Peyer's patch (tissue), 4 donors: ENCODE measurements around the gene CD48. TPM values are rescaled to one million over a fixed set of nuclear protein-coding genes. Genes with fewer than 3 reads are reported as not detected.

ENCODE experiments used
- DNase-seq, 3 donors: peaks; one replicate each; pipeline ENCODE4 v3.0.0-alpha.2; 2017 to 2019
- H3K27ac ChIP-seq, 4 donors: fragments of 200-600 bp; sonication (generic); one replicate each; pipeline ENCODE4 v1.5.1; 2016 to 2019
- H3K27me3 ChIP-seq, 2 donors: fragments of 200-600 bp; sonication (generic); one replicate each; pipeline ENCODE4 v1.5.1; 2019
- H3K36me3 ChIP-seq, 3 donors: fragments of 200-600 bp; sonication (generic); one replicate each; pipeline ENCODE4 v1.5.1; 2016 to 2019
- H3K4me1 ChIP-seq, 4 donors: fragments of 200-600 bp; sonication (generic); one replicate each; pipeline ENCODE4 v1.5.1; 2016 to 2019
- H3K4me3 ChIP-seq, 4 donors: fragments of 200-600 bp; sonication (generic); 1 replicate in 3 of 4; 2 replicates in 1 of 4; pipeline ENCODE4 v1.5.1; 2016 to 2019; ENCODE audit warnings: mild to moderate bottlenecking in 1 of 4
- H3K9me3 ChIP-seq, 4 donors: fragments of 200-600 bp; sonication (generic); one replicate each; pipeline ENCODE4 v1.5.1; 2016 to 2019; ENCODE audit warnings: mild to moderate bottlenecking in 1 of 4
- CTCF ChIP-seq, 6 experiments: fragments of 450-650 bp in 4 of 6; fragments of 200-600 bp in 2 of 6; sonication (generic) in 1 of 6; IDR thresholded peaks; one replicate each; pipeline ENCODE4 v1.5.1; 2017 to 2019; ENCODE audit warnings: antibody characterized with exemption in 6 of 6, mild to moderate bottlenecking in 3 of 6, moderate library complexity in 1 of 6
- POLR2A ChIP-seq, 2 donors: fragments of 450-650 bp; IDR thresholded peaks; one replicate each; pipeline ENCODE4 v1.5.1; 2017; ENCODE audit warnings: antibody characterized with exemption in 2 of 2, mild to moderate bottlenecking in 2 of 2, moderate library complexity in 2 of 2
- total RNA-seq, 4 donors: library from RNA; depleted of rRNA; stranded (reverse); fragments of >200 nt; gene quantifications; one replicate each; pipeline ENCODE4 v1.1.0, GENCODE V29; 2016

CD48 gene
- total RNA-seq, 4 donors from 2014 or later = 1.4 to 84.2 (median 9.9) TPM

- H3K4me1 ChIP-seq = peaks cover 0 to 14% (median 0%) of the 10 kb centered on the region in 4 donors
- H3K4me3 ChIP-seq = no peak overlapping the region
- no peak for DNase-seq
- H3K27me3 ChIP-seq = no peaks in the 10 kb centered on the region
- no peak overlapping the region for H3K27ac ChIP-seq
- no peaks in the 10 kb centered on the region for H3K9me3 ChIP-seq
- no peak for TF ChIP-seq POLR2A (IDR thresholded peaks at IDR 0.05)
- no peak for TF ChIP-seq CTCF (IDR thresholded peaks at IDR 0.05)
- no peaks in the 10 kb centered on the region for H3K36me3 ChIP-seq
These were observed 75.1 kb downstream of the CD48 start for GRCh38 chr1:160636547-160636946.

- H3K36me3 ChIP-seq = no peaks in the 10 kb centered on the region
- no peak overlapping the region for H3K27ac ChIP-seq
- DNase-seq = no peak
- H3K4me3 ChIP-seq = no peak overlapping the region
- H3K4me1 ChIP-seq = peaks cover 0 to 14% (median 0%) of the 10 kb centered on the region in 4 donors
- no peaks in the 10 kb centered on the region for H3K27me3 ChIP-seq
- no peak for TF ChIP-seq CTCF (IDR thresholded peaks at IDR 0.05)
- TF ChIP-seq POLR2A (IDR thresholded peaks at IDR 0.05) = no peak
- no peaks in the 10 kb centered on the region for H3K9me3 ChIP-seq
These were observed 75.5 kb downstream of the CD48 start for GRCh38 chr1:160636076-160636475.

GRCh38 chr1:160634543-160635491 lies 76.8 kb downstream of the CD48 start:
- TF ChIP-seq POLR2A (IDR thresholded peaks at IDR 0.05) (no peak), CTCF (IDR thresholded peaks at IDR 0.05) (no peak)
- Histone ChIP-seq H3K27ac (no peak overlapping the region), H3K9me3 (no peaks in the 10 kb centered on the region), H3K27me3 (no peaks in the 10 kb centered on the region), H3K4me1 (peaks cover 0 to 14% (median 0%) of the 10 kb centered on the region in 4 donors), H3K36me3 (no peaks in the 10 kb centered on the region), H3K4me3 (no peak overlapping the region)
- no peak for DNase-seq

- Histone ChIP-seq H3K27ac (peak overlapping the region in 3 of 4 donors; percentile 4 to 15 (median 14)), H3K27me3 (no peaks in the 10 kb centered on the region), H3K4me1 (peaks cover 0 to 7% (median 0%) of the 10 kb centered on the region in 4 donors), H3K4me3 (no peak overlapping the region), H3K9me3 (no peaks in the 10 kb centered on the region), H3K36me3 (no peaks in the 10 kb centered on the region)
- no peak for DNase-seq
- TF ChIP-seq POLR2A (IDR thresholded peaks at IDR 0.05) (no peak), CTCF (IDR thresholded peaks at IDR 0.05) (no peak)
These were observed 78.2 kb downstream of the CD48 start for GRCh38 chr1:160633330-160633903.

- TF ChIP-seq CTCF (IDR thresholded peaks at IDR 0.05) (no peak), POLR2A (IDR thresholded peaks at IDR 0.05) (no peak)
These were observed 79.5 kb downstream of the CD48 start for GRCh38 chr1:160631983-160632625.

More at GRCh38 chr1:160631983-160632625, 79.5 kb downstream of the CD48 start:
- Histone ChIP-seq H3K36me3 (no peaks in the 10 kb centered on the region), H3K27me3 (no peaks in the 10 kb centered on the region), H3K4me1 (no peaks in the 10 kb centered on the region), H3K9me3 (no peaks in the 10 kb centered on the region), H3K27ac (peak overlapping the region in 3 of 4 donors; percentile 15 to 31 (median 22)), H3K4me3 (no peak overlapping the region)
- DNase-seq = no peak
